B cell (primary cell): ENCODE data around the gene RAD17. TPM values are rescaled to one million over a fixed set of nuclear protein-coding genes. Genes with fewer than 3 reads are reported as not detected.

Experiments used
- ATAC-seq: fragments of 200-7000 bp; cut with Tn5 transposase; one replicate; pipeline ENCODE4 v1.10.0; 2021; ENCODE audit warnings: low read depth, mild to moderate bottlenecking, moderate number of reproducible peaks, moderate library complexity
- CTCF ChIA-PET: fragments of 350-600 bp; sonication (Branson Sonifier 250); formaldehyde crosslinking; loops from one replicate; lab custom pipeline; 2021; ENCODE audit warnings: antibody characterized with exemption, inconsistent platforms; lab: Charles Lee
- POLR2A ChIA-PET: fragments of 350-600 bp; sonication (Branson Sonifier 250); formaldehyde crosslinking; loops from one replicate; lab custom pipeline; 2021; ENCODE audit warnings: antibody characterized with exemption; lab: Charles Lee
- DNase-seq: peaks from one replicate; pipeline ENCODE4 v3.0.0; 2013
- H2AFZ ChIP-seq: 2 replicates; pipeline ENCODE4 v1.6.1; 2012; ENCODE audit warnings: mild to moderate bottlenecking, low read depth, low read length; ENCODE audit not compliant: insufficient read depth, poor library complexity, severe bottlenecking
- H3K27ac ChIP-seq, 2 donors: 1 replicate in 1 of 2; 2 replicates in 1 of 2; pipeline ENCODE4 v1.5.1; 2012 to 2013; ENCODE audit warnings: low read length in 2 of 2, mild to moderate bottlenecking in 2 of 2, moderate library complexity in 1 of 2
- H3K27me3 ChIP-seq, 4 experiments: fragments of 200-600 bp in 1 of 4; sonication (generic) in 1 of 4; replicated peaks in 1 of 4; 1 replicate in 2 of 4; 2 replicates in 2 of 4; pipeline versions ENCODE4 v1.6.1 to v1.7.0; 2013 to 2016; ENCODE audit warnings: low read length in 3 of 4, mild to moderate bottlenecking in 2 of 4, mixed read lengths in 1 of 4, moderate library complexity in 1 of 4; ENCODE audit not compliant: insufficient read depth in 4 of 4, control insufficient read depth in 3 of 4; ENCODE audit errors: control extremely low read depth in 1 of 4
- H3K36me3 ChIP-seq, 2 experiments: replicated peaks in 1 of 2; 1 replicate in 1 of 2; 2 replicates in 1 of 2; pipeline versions ENCODE4 v1.6.1 to v1.7.1; 2013; ENCODE audit warnings: low read length in 1 of 2; ENCODE audit not compliant: insufficient read depth in 2 of 2, control insufficient read depth in 1 of 2; ENCODE audit errors: control extremely low read depth in 1 of 2, extremely low read depth in 1 of 2
- H3K4me1 ChIP-seq, 2 donors: fragments of 200-600 bp in 1 of 2; sonication (generic) in 1 of 2; 1 replicate in 1 of 2; 2 replicates in 1 of 2; pipeline versions ENCODE4 v1.5.1 to v1.6.1; 2013 to 2017; ENCODE audit warnings: low read length in 2 of 2; ENCODE audit not compliant: control insufficient read depth in 2 of 2, insufficient read depth in 2 of 2
- H3K4me2 ChIP-seq: replicated peaks from 2 replicates; pipeline ENCODE3; 2012; ENCODE audit warnings: mild to moderate bottlenecking, low read depth, low read length; ENCODE audit not compliant: poor library complexity, severe bottlenecking
- H3K4me3 ChIP-seq, 5 experiments: fragments of 200-600 bp in 1 of 5; sonication (generic) in 1 of 5; 1 replicate in 3 of 5; 2 replicates in 2 of 5; pipeline versions ENCODE4 v1.5.1 to v1.7.0; 2011 to 2016; ENCODE audit warnings: low read length in 4 of 5, mild to moderate bottlenecking in 4 of 5, low read depth in 2 of 5, control low read depth in 1 of 5, moderate library complexity in 1 of 5; ENCODE audit not compliant: insufficient read depth in 1 of 5; ENCODE audit errors: control extremely low read depth in 1 of 5, extremely low read depth in 1 of 5
- H3K79me2 ChIP-seq: fragments of 200-600 bp; sonication (generic); one replicate; pipeline ENCODE4 v1.6.0; 2016; ENCODE audit warnings: low read length; ENCODE audit not compliant: control insufficient read depth, insufficient read depth
- H3K9ac ChIP-seq: fragments of 200-600 bp; sonication (generic); 2 replicates; pipeline ENCODE4 v1.6.1; 2017; ENCODE audit warnings: mild to moderate bottlenecking, low read length, moderate library complexity
- H3K9me3 ChIP-seq, 3 donors: one replicate each; pipeline versions ENCODE4 v1.6.1 to v1.7.1; 2013; ENCODE audit warnings: low read length in 2 of 3; ENCODE audit not compliant: control insufficient read depth in 2 of 3, insufficient read depth in 1 of 3; ENCODE audit errors: control extremely low read depth in 1 of 3
- H4K20me1 ChIP-seq: 2 replicates; pipeline ENCODE4 v1.6.0; 2012; ENCODE audit warnings: mild to moderate bottlenecking, low read length; ENCODE audit not compliant: insufficient read depth, control insufficient read depth, poor library complexity, severe bottlenecking
- H3K27ac Mint-ChIP-seq: one replicate; pipeline ENCODE4 v1.8.0; 2021; ENCODE audit warnings: mixed read lengths
- H3K27me3 Mint-ChIP-seq: one replicate; pipeline ENCODE4 v1.8.0; 2021; ENCODE audit warnings: mixed read lengths
- H3K4me1 Mint-ChIP-seq: one replicate; pipeline ENCODE4 v1.8.0; 2021; ENCODE audit warnings: mixed read lengths
- H3K4me3 Mint-ChIP-seq: one replicate; pipeline ENCODE4 v1.8.0; 2021; ENCODE audit warnings: mixed read lengths
- H3K9me3 Mint-ChIP-seq: one replicate; pipeline ENCODE4 v1.8.0; 2022; ENCODE audit warnings: mixed read lengths; ENCODE audit not compliant: insufficient read depth
- CTCF ChIP-seq: fragments of 200-600 bp; IDR thresholded peaks from one replicate; pipeline ENCODE4 v1.8.0; 2022; ENCODE audit warnings: antibody characterized with exemption, mild to moderate bottlenecking
- EZH2 ChIP-seq: IDR thresholded peaks from 2 replicates; pipeline ENCODE4 v1.6.1; 2012; ENCODE audit warnings: borderline replicate concordance, low read depth, mild to moderate bottlenecking, moderate library complexity, low read length; ENCODE audit not compliant: insufficient read depth, poor library complexity, severe bottlenecking
- WGBS: methylation state at CpG from one replicate; pipeline ENCODE4 v1.1.5; 2013; ENCODE audit warnings: missing lambda C conversion rate; ENCODE audit not compliant: insufficient coverage; 5-methylcytosine and 5-hydroxymethylcytosine counted together
- intact Hi-C: fragments of 100-400 bp; cut with micrococcal nuclease; formaldehyde crosslinking; loops from one replicate; pipeline ENCODE4 v1.10.0; 2022
- polyA plus RNA-seq: library from polyadenylated mRNA; depleted of rRNA; stranded (reverse); fragments of >200 nt; gene quantifications from 2 replicates; pipeline ENCODE4 v1.2.3, GENCODE V29; 2012
- total RNA-seq, 2 donors: library from RNA; stranded (reverse); fragments of 120-200 nt in 1 of 2; gene quantifications; 1 replicate in 1 of 2; 2 replicates in 1 of 2; pipeline versions ENCODE4 v1.2.3 to v1.2.4, GENCODE V29; 2013 to 2022

Gene RAD17
- total and polyA plus RNA-seq, 2 donors (not counting 1 experiment from before 2014, with no cell fraction given) = 21.0 to 39.6 TPM

GRCh38 chr5:69343083-69343482 lies 26.5 kb upstream of the RAD17 start:
- Mint-ChIP-seq H3K9me3 (peaks cover 4% of the 10 kb centered on the region), H3K27me3 (no peaks in the 10 kb centered on the region), H3K4me3 (no peak overlapping the region), H3K27ac (no peak overlapping the region), H3K4me1 (no peaks in the 10 kb centered on the region)
- WGBS = 100% methylated on average over 1 of the region's 1 CpG
- Histone ChIP-seq H3K27me3 (no peaks in the 10 kb centered on the region), H3K79me2 (no peaks in the 10 kb centered on the region), H3K27ac (no peak overlapping the region), H3K4me1 (no peaks in the 10 kb centered on the region), H3K4me3 (no peak overlapping the region), H4K20me1 (no peaks in the 10 kb centered on the region), H3K36me3 (no peaks in the 10 kb centered on the region), H3K9ac (no peak overlapping the region), H3K4me2 (no peak overlapping the region), H2AFZ (no peak overlapping the region), H3K9me3 (no peaks in the 10 kb centered on the region)
- ChIA-PET POLR2A (no interaction called here), CTCF (interaction anchor here (1.2 kb wide), 1 partner anchor 8 kb away, joined by 4 read pairs; no protein-coding TSS in a partner anchor)
- DNase-seq = no peak
- TF ChIP-seq CTCF (no peak), EZH2 (no peak)
- intact Hi-C loops = no loop called here
- ATAC-seq = no peak

- intact Hi-C loops = no loop called here
These were observed 19.0 kb upstream of the RAD17 start for GRCh38 chr5:69350664-69351063.

More at GRCh38 chr5:69350664-69351063, 19.0 kb upstream of the RAD17 start:
- no peak overlapping the region for H3K4me3 Mint-ChIP-seq
- ATAC-seq = no peak
- no peak overlapping the region for H3K4me2 ChIP-seq
- H3K27ac ChIP-seq = no peak overlapping the region
- ChIA-PET CTCF (no interaction called here), POLR2A (no interaction called here)
- no peak for TF ChIP-seq CTCF
- no peak for TF ChIP-seq EZH2
- H3K4me1 ChIP-seq = no peaks in the 10 kb centered on the region
- no peaks in the 10 kb centered on the region for H3K4me1 Mint-ChIP-seq
- H3K27ac Mint-ChIP-seq = no peak overlapping the region
- no peaks in the 10 kb centered on the region for H3K27me3 Mint-ChIP-seq
- H3K79me2 ChIP-seq = no peaks in the 10 kb centered on the region
- peaks cover under 1 to 20% of the 10 kb centered on the region in 2 experiments for H3K36me3 ChIP-seq
- no peak overlapping the region for H3K4me3 ChIP-seq
- H3K27me3 ChIP-seq = no peaks in the 10 kb centered on the region
- DNase-seq = no peak
- no peaks in the 10 kb centered on the region for H3K9me3 ChIP-seq
- no peak overlapping the region for H2AFZ ChIP-seq
- H3K9ac ChIP-seq = no peak overlapping the region
- no peaks in the 10 kb centered on the region for H3K9me3 Mint-ChIP-seq
- no peaks in the 10 kb centered on the region for H4K20me1 ChIP-seq
